Erythroblast (primary cell): Measurements from ENCODE around the gene OR2M3.

Source experiments
- DNase-seq, 2 experiments: peaks; one replicate each; lab custom pipeline; 2025; lab: John Stamatoyannopoulos, UW
- GATA1 ChIP-seq: IDR thresholded peaks from 2 replicates; pipeline ENCODE4 v1.6.1; 2011; ENCODE audit warnings: low read depth, mild to moderate bottlenecking, control low read depth, low read length, moderate library complexity
- POLR2A ChIP-seq: IDR thresholded peaks from 2 replicates; pipeline ENCODE4 v1.6.1; 2011; ENCODE audit warnings: mild to moderate bottlenecking, low read length

The OR2M3 gene

GRCh38 chr1:248196965-248197364, at the start of gene OR2M3:
OR2M3 (plus strand) TSS chr1:248197265; CDS start chr1:248203068, 5,803 bp downstream.
- TF ChIP-seq POLR2A (no peak), GATA1 (no peak)
- no peak for DNase-seq

- TF ChIP-seq GATA1 (no peak), POLR2A (no peak)
- DNase-seq = no peak
Measured at GRCh38 chr1:248152056-248152827, 44.8 kb upstream of the OR2M3 start.

- no peak for TF ChIP-seq GATA1
- DNase-seq = no peak
Measured at GRCh38 chr1:248155927-248156326, 41.1 kb upstream of the OR2M3 start.

- DNase-seq = no peak
- no peak for TF ChIP-seq GATA1
- no peak for TF ChIP-seq POLR2A
Measured at GRCh38 chr1:248158758-248159157, 38.3 kb upstream of the OR2M3 start.

GRCh38 chr1:248164031-248164430, 33.0 kb upstream of the OR2M3 start:
- no peak for TF ChIP-seq POLR2A
- no peak for TF ChIP-seq GATA1
- DNase-seq = no peak

- no peak for TF ChIP-seq POLR2A
- TF ChIP-seq GATA1 = no peak
- DNase-seq = no peak
Measured at GRCh38 chr1:248165186-248165585, 31.9 kb upstream of the OR2M3 start.

GRCh38 chr1:248174521-248174920, 22.5 kb upstream of the OR2M3 start, which contains the start of gene OR2M2:
OR2M2 (plus strand) TSS chr1:248174821; CDS start chr1:248179986, 5,165 bp downstream.
- TF ChIP-seq GATA1 (no peak), POLR2A (no peak)
- no peak for DNase-seq

- DNase-seq = no peak
- TF ChIP-seq GATA1 = no peak
- no peak for TF ChIP-seq POLR2A
Measured at GRCh38 chr1:248183996-248184395, 13.1 kb upstream of the OR2M3 start.

GRCh38 chr1:248187363-248187762, 9.7 kb upstream of the OR2M3 start:
- no peak for DNase-seq
- no peak for TF ChIP-seq GATA1
- TF ChIP-seq POLR2A = no peak

- DNase-seq = no peak
- TF ChIP-seq GATA1 = no peak
- no peak for TF ChIP-seq POLR2A
Measured at GRCh38 chr1:248189026-248189425, 8.0 kb upstream of the OR2M3 start.

- DNase-seq = no peak
- TF ChIP-seq POLR2A (no peak), GATA1 (no peak)
Measured at GRCh38 chr1:248194117-248194516, 2.9 kb upstream of the OR2M3 start.

- TF ChIP-seq GATA1 (no peak), POLR2A (no peak)
- DNase-seq = no peak
Measured at GRCh38 chr1:248215880-248216279, 18.8 kb downstream of the OR2M3 start.

- DNase-seq = no peak
Measured at GRCh38 chr1:248225537-248225936, 28.5 kb downstream of the OR2M3 start.

GRCh38 chr1:248229360-248229908, 32.4 kb downstream of the OR2M3 start:
- TF ChIP-seq GATA1 (no peak), POLR2A (no peak)
- DNase-seq = no peak

More at GRCh38 chr1:248225537-248225936, 28.5 kb downstream of the OR2M3 start:
- TF ChIP-seq GATA1 = no peak
- no peak for TF ChIP-seq POLR2A
